ENCODE results near the gene FOXO3. TPM values are rescaled to one million over a fixed set of nuclear protein-coding genes. Genes with fewer than 3 reads are reported as not detected.
A peak's percentile ranks its signal among the peaks of the same experiment; 100 is the strongest.

Gene FOXO3
- total RNA-seq, 2 experiments from 2014 or later = 19.1 to 19.3 TPM

DNA sequence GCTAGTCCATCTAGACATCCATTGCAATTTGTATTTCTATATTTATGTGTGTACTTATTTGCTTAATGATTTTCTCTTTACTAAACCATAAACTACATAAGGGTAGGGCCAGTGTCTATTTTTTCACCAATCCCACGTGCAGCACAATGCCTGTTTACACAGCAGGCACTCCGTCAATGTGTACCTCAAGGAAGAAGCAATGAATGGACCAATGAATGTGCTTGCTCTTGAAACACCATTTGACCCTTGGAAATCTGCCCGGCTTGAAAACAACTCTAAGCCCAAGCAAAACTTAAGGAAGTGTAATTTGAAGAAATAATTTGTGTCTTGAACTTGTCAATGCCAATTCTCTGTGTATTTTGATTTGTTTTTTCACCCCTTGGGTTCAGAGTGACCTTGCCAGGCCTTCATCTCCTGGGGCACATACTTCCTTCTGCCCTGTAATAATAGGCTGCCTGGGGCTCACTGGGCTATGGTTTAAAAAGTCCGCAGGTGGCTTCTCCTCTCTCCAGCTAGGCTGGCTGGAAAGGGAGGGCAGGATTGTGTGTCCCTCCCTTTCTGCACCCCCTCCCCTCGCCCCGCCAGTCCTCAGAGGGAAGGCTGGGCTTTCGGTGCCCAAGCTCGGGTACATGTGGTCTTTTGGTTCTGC lies 146.7 kb downstream of the FOXO3 start:
- CTCF ChIA-PET = no interaction called here
- H3K4me3 Mint-ChIP-seq = no peak overlapping the region
- POLR2A ChIA-PET = no interaction called here

DNA sequence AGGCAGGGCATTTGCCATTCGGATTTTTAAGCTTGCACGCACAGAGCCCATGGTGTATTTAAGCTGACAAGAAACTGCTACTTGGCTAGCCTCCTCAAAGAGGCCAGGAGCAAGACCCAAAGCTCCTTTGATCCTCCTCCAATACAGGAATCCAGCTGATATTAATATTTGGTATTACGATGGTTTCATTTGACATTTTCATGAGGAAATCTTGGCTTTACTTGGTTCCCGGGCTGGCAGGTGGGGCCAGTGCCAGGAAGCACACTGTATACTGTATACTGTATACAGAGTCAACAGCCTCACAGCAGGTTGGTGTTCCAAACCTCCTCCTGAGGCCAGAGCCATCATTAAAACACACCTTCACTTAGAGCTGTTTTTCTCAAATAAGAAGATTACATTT lies 149.3 kb downstream of the FOXO3 start:
- POLR2A ChIA-PET = no interaction called here
- Mint-ChIP-seq H3K36me3 (ENCODE audit: low read depth) (no peaks in the 10 kb centered on the region), H3K4me1 (peaks cover 24% of the 10 kb centered on the region), H3K4me3 (no peak overlapping the region), H3K27ac (no peak overlapping the region), H3K9me3 (peaks cover 6% of the 10 kb centered on the region), H3K27me3 (no peaks in the 10 kb centered on the region)
- no peak for DNase-seq
- CTCF ChIA-PET = interaction anchor here (0.5 to 0.6 kb wide), 2 partner anchors 19 to 120 kb away, joined by 3 read pairs; no protein-coding TSS in a partner anchor

More for the DNA sequence above, 146.7 kb downstream of the FOXO3 start:
- H3K9me3 Mint-ChIP-seq = peaks cover 9% of the 10 kb centered on the region
- no peaks in the 10 kb centered on the region for H3K27me3 Mint-ChIP-seq
- H3K27ac Mint-ChIP-seq = no peak overlapping the region
- H3K4me1 Mint-ChIP-seq = peaks cover 7% of the 10 kb centered on the region
- DNase-seq = no peak
- no peaks in the 10 kb centered on the region for H3K36me3 Mint-ChIP-seq (ENCODE audit: low read depth)

DNA sequence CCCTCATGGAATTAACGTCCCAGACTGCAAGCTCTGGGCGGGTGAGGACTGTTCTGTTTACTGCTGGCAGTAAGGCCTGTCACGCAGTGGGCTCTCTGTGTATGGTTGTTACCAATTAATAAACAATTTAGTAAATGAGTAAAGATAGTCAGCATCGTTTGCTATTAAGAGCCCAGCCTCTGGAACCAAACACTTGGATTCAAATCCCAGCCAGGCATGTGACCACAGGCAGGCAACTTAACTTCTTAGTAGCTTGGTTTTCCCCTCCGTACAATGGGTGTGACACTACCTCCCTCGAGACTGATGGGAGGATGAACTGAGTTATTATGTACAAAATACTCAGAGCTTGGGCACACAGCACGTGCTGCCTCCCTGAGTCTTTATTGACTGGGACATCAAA lies 149.8 kb downstream of the FOXO3 start:
- Mint-ChIP-seq H3K9me3 (peaks cover 3% of the 10 kb centered on the region), H3K4me1 (peaks cover 29% of the 10 kb centered on the region), H3K4me3 (no peak overlapping the region), H3K27ac (no peak overlapping the region), H3K27me3 (no peaks in the 10 kb centered on the region), H3K36me3 (ENCODE audit: low read depth) (no peaks in the 10 kb centered on the region)
- POLR2A ChIA-PET = no interaction called here
- no peak for DNase-seq
- CTCF ChIA-PET = interaction anchor here (0.5 kb wide), 1 partner anchor 121 kb away, joined by 3 read pairs; no protein-coding TSS in a partner anchor

DNA sequence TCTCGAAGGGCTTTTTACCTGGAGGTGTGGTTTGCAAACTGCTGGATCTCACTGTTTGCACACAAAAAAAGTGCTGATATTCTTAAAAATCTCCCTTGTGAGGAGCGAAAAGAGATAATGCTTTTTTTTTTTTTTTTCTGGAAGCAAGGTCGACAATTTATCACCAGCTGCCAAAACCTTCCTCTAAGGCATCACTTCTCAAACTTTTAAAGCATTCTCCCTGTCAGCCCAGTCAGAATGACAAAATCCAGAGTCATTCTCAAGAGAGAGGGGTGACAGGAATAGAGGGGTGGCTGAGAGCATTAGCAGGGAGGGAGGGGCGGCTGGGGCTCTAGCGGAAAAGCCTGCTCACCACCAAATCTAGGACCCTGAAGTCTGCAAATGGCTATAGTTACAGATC lies 150.4 kb downstream of the FOXO3 start:
- no peaks in the 10 kb centered on the region for H3K27me3 Mint-ChIP-seq
- ChIA-PET POLR2A (no interaction called here), CTCF (no interaction called here)
- H3K36me3 Mint-ChIP-seq (ENCODE audit: low read depth) = no peaks in the 10 kb centered on the region
- H3K4me3 Mint-ChIP-seq = no peak overlapping the region
- peaks cover 2% of the 10 kb centered on the region for H3K9me3 Mint-ChIP-seq
- no peak for DNase-seq
- H3K27ac Mint-ChIP-seq = no peak overlapping the region
- H3K4me1 Mint-ChIP-seq = peaks cover 34% of the 10 kb centered on the region

DNA sequence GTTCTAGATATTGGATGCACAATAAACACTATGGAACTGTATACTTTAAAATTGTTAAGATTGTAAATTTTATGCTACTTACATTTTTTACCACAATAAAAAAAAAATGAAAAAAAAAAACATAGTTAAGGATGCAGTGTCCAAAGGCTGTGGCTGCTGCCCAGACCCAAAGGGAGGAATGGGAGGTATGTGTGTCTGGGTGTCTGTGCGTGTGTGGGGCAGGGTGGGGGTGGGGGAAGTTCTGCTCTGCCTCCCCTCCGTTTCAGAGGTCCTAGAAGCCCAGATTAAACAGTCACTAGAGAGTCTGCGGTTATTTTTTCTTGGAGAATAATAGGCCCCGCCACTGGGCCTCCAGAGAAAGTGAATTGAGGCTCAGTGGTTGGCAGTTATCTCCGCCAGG lies 151.1 kb downstream of the FOXO3 start:
- H3K27me3 Mint-ChIP-seq = no peaks in the 10 kb centered on the region
- H3K36me3 Mint-ChIP-seq (ENCODE audit: low read depth) = no peaks in the 10 kb centered on the region
- H3K4me1 Mint-ChIP-seq = peaks cover 34% of the 10 kb centered on the region
- ChIA-PET CTCF (no interaction called here), POLR2A (no interaction called here)
- no peak overlapping the region for H3K4me3 Mint-ChIP-seq
- DNase-seq = no peak
- no peak overlapping the region for H3K27ac Mint-ChIP-seq
- peaks cover 2% of the 10 kb centered on the region for H3K9me3 Mint-ChIP-seq

DNA sequence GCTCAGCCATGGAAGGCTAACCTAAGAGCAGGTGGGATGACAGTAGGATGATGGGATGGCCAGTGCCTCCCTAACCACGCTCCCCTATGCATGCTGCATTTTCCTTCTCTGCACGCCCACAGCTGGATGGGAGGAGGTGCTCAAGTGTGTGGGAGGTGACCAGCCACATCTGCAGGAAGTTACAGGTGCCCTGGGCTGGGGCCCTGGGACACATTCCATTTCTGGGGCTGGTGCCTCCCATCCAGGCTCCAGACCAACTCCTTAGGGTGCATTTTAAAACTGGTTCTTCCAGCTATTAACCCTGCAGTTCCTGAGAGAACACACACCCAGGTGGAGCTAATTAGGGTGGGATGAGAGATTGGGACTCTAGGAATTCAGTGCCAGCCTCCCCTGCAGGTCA lies 152.2 kb downstream of the FOXO3 start:
- H3K27me3 Mint-ChIP-seq = no peaks in the 10 kb centered on the region
- DNase-seq = no peak
- ChIA-PET POLR2A (interaction anchor here (2.2 kb wide), 1 partner anchor 154 kb away, joined by 10 read pairs; no protein-coding TSS in a partner anchor), CTCF (interaction anchor here (0.7 kb wide), 1 partner anchor 493 kb away, joined by 3 read pairs; no protein-coding TSS in a partner anchor)
- no peaks in the 10 kb centered on the region for H3K36me3 Mint-ChIP-seq (ENCODE audit: low read depth)
- peaks cover 34% of the 10 kb centered on the region for H3K4me1 Mint-ChIP-seq
- peaks cover 2% of the 10 kb centered on the region for H3K9me3 Mint-ChIP-seq
- H3K27ac Mint-ChIP-seq = no peak overlapping the region
- no peak overlapping the region for H3K4me3 Mint-ChIP-seq

DNA sequence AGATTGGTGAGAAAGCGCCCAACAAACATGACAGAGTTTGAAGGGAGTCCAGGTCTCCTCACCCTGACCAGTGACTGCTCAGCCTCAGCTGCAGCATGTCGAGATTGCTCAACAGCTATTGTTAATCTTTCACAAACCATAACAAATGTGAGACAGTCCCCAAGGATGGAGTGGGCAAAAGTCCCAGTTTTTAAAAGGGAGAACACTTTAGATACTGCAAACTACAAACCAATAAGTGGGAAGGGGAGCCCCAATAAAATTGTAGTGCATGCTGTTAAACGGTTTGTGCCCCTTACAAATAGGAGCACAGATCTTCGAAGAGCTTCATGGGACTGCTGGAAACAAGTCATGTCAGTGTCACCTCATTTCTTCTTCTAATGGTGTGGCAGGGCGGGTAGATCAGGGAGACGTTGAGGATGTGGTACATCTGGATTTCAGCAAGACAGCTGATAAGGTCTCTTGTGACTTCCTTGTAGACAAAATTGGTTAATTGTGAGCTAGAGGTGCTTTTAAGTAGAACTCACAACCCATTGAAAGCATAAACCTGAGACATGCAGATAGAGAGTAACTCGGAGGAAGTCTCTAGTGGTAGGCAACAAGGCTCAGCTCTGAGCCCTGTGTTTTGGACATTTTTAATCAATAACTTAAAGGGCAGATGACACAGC lies 153.5 kb downstream of the FOXO3 start:
- POLR2A ChIA-PET = interaction anchor here (1.7 to 2.2 kb wide), 3 partner anchors 16 to 155 kb away, joined by 4 to 10 read pairs (median 6); no protein-coding TSS in a partner anchor
- peak; percentile 51 for DNase-seq
- Mint-ChIP-seq H3K27me3 (no peaks in the 10 kb centered on the region), H3K36me3 (ENCODE audit: low read depth) (no peaks in the 10 kb centered on the region), H3K27ac (peak overlapping the region; percentile 78), H3K9me3 (peaks cover 2% of the 10 kb centered on the region), H3K4me3 (peak overlapping the region; percentile 8), H3K4me1 (peaks cover 34% of the 10 kb centered on the region)
- CTCF ChIA-PET = interaction anchor here (0.6 to 1.7 kb wide), 4 partner anchors 18 to 172 kb away, joined by 3 to 4 read pairs (median 3); no protein-coding TSS in a partner anchor

DNA sequence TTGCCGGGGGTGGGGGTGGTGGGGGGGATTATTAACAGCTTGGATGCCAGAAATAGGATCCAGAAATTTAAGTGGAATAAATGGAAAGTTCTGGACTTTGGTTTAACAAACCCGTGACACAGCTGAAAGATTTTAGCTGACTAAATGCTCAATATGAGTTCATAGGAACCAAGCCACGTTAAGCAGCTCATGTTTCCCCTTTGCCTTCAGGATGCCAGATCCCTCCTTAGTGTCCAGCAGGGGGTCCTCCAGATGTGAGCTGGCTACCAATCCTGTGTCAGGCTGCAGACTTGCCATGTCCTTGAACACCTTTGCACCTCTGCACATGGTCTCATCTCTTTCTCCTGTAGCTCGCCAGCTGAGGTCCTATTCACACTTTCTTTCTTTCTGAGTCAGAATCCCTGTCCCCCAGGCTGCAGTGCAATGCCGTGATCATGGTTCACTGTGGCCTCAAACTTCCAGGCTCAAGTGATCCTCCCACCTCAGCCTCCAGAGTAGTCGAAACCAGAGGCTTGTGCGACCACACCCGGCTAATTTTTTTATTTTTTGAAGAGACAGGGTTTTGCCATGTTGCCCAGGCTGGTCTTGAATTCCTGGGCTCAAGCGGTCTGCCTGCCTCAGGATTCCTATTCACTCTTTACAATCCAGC lies 154.2 kb downstream of the FOXO3 start:
- no peaks in the 10 kb centered on the region for H3K27me3 Mint-ChIP-seq
- CTCF ChIA-PET = interaction anchor here (0.6 to 1.7 kb wide), 4 partner anchors 18 to 173 kb away, joined by 3 to 4 read pairs (median 3); no protein-coding TSS in a partner anchor
- peak; percentile 16 for DNase-seq
- no peaks in the 10 kb centered on the region for H3K36me3 Mint-ChIP-seq (ENCODE audit: low read depth)
- H3K4me1 Mint-ChIP-seq = peaks cover 34% of the 10 kb centered on the region
- H3K9me3 Mint-ChIP-seq = peaks cover 2% of the 10 kb centered on the region
- POLR2A ChIA-PET = interaction anchor here (1.7 to 2.2 kb wide), 3 partner anchors 15 to 156 kb away, joined by 4 to 10 read pairs (median 6); no protein-coding TSS in a partner anchor
- H3K4me3 Mint-ChIP-seq = no peak overlapping the region
- H3K27ac Mint-ChIP-seq = peak overlapping the region; percentile 78

DNA sequence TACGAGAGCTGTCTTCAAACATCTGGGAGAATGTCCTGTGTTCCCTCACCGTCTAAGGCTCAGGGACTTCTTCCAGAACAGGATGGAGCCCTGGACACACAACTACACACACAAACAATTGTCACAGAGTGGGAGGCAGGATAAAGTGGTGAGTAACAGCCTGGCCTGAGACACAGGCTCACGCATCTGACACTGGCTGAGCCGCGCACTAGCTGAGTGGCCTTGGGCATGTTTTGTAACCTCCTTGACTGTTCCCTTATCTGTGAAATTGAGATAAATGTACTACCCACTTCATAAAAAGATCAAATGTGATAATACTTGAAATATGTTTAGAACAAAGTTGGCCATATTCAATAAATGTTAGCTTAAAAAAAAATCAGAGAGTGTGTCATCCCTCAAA lies 155.1 kb downstream of the FOXO3 start:
- no peaks in the 10 kb centered on the region for H3K36me3 Mint-ChIP-seq (ENCODE audit: low read depth)
- peaks cover 35% of the 10 kb centered on the region for H3K4me1 Mint-ChIP-seq
- no peak for DNase-seq
- peaks cover 2% of the 10 kb centered on the region for H3K27me3 Mint-ChIP-seq
- H3K9me3 Mint-ChIP-seq = peaks cover 2% of the 10 kb centered on the region
- ChIA-PET POLR2A (interaction anchor here (1.7 to 2.2 kb wide), 2 partner anchors 14 to 151 kb away, joined by 4 to 6 read pairs; no protein-coding TSS in a partner anchor), CTCF (no interaction called here)
- H3K27ac Mint-ChIP-seq = no peak overlapping the region
- no peak overlapping the region for H3K4me3 Mint-ChIP-seq

DNA sequence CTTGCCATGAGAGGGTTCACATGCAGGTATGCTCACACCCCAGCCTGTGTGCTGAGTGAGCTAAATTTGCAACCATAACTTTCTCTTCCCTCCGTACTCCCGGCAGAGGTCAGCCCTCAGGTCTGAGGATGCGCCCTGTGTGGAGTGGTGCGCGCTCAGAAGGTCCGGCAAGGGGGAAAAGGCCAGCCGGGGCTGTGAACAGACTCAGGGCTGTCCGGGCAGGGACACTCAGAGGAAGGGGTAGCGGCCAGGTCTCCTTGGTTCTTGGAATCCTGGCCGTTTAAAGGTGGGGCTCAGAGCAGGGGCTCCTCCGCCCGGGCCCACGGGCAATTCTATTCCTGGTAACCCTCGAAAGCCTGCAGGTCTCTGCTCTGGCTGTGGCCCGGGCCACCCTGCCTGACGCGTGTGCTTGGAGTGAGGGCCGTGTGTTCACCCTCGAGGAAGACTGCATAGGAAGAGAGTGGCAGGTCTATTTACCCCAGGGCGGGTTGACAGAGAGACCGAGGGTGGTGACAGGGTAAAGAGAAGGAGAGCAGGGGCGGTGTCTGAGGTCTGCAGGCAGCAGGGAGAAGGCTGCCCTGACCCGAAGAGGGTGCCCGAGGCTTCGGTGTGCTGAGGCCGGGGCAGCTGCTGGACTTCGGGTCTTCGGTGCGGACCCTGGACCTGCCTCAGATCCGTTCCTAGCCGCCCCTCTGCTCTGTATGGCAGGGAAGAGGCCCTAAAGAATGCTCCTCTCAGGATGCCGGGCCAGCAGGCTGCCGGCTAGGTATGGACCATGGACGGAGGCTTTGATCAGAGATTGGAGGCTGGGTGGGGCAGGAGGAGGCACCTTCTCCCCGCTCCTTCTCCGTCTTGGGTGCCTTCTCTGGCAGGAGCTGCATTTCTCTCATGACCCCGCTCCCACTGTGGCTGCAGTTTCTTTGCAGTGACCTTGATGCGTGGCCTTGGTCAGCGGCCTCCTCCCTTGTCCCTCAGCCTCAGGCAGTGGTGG lies 156.4 kb downstream of the FOXO3 start:
- H3K4me1 Mint-ChIP-seq = peaks cover 39% of the 10 kb centered on the region
- ChIA-PET POLR2A (no interaction called here), CTCF (no interaction called here)
- H3K36me3 Mint-ChIP-seq (ENCODE audit: low read depth) = no peaks in the 10 kb centered on the region
- no peaks in the 10 kb centered on the region for H3K9me3 Mint-ChIP-seq
- no peak overlapping the region for H3K27ac Mint-ChIP-seq
- DNase-seq = no peak
- peaks cover 6% of the 10 kb centered on the region for H3K27me3 Mint-ChIP-seq
- no peak overlapping the region for H3K4me3 Mint-ChIP-seq

DNA sequence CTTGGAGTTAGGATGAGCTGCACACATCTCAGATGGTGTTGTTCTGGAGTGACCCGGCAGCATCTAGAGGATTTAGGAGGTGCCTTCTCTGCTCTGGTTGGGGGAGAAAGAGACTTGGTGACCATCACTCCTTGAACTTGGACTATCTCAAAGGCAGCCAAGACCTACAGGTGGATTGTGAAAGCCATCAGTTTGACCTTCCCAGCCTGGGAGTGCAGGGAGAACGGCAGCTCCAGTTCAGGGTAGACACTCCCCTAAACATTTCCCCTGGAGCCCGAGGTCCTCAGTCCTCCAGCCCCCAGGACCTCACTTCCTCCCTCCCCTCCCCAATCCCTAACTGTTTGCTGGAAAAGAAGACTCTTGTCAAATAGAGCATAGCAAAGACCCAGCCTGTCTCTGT lies 158.8 kb downstream of the FOXO3 start:
- Mint-ChIP-seq H3K27ac (no peak overlapping the region), H3K9me3 (peaks cover 10% of the 10 kb centered on the region), H3K4me1 (peaks cover 22% of the 10 kb centered on the region), H3K4me3 (no peak overlapping the region), H3K36me3 (ENCODE audit: low read depth) (peaks cover 6% of the 10 kb centered on the region), H3K27me3 (peaks cover 6% of the 10 kb centered on the region)
- POLR2A ChIA-PET = no interaction called here
- CTCF ChIA-PET = no interaction called here
- DNase-seq = no peak

DNA sequence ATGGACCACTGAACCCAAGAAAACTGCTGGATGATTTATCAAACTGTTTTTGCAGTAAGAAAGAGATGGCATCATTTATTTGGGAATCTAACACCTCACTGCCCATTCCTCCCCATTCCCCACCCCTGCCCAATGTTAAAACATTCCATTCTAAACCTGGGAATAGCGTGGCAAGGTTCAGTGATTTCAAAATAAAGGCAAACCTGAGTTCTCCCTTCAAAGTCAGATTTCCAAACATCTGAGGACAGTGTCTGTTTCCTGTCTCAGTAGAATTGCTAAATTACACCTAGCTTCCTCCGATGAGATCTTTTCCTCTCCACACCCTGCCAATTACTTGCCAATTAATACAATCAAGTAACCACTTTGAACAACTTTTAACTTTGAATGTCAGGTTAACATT lies 160.1 kb downstream of the FOXO3 start:
- Mint-ChIP-seq H3K9me3 (peaks cover 10% of the 10 kb centered on the region), H3K4me1 (peaks cover 9% of the 10 kb centered on the region), H3K36me3 (ENCODE audit: low read depth) (peaks cover 6% of the 10 kb centered on the region), H3K4me3 (no peak overlapping the region), H3K27me3 (peaks cover 6% of the 10 kb centered on the region), H3K27ac (no peak overlapping the region)
- CTCF ChIA-PET = no interaction called here
- no peak for DNase-seq
- POLR2A ChIA-PET = no interaction called here

Measured in activated CD4-positive, alpha-beta memory T cell treated with anti-CD3 and anti-CD28 coated beads, Interleukin-2, amount 10 ng/mL, durations not matched to agents 7 days and 5 days (primary cell).